Measurements from ENCODE around the gene LY6G6C. TPM values are rescaled to one million over a fixed set of nuclear protein-coding genes. Genes with fewer than 3 reads are reported as not detected.
A peak's percentile ranks its signal among the peaks of the same experiment; 100 is the strongest.

LY6G6C gene
- total RNA-seq = 0.54 TPM

- no peak for DNase-seq (ENCODE audit: low read depth in 2 of 3, low spot score in 2 of 3)
Measured at GRCh38 chr6:31721351-31722020, at the start of gene LY6G6C. TSS of gene LY6G6C (minus strand) at chr6:31721746. CDS start at chr6:31721679, 67 bp downstream.

- no peak for DNase-seq (ENCODE audit: low read depth in 2 of 3, low spot score in 2 of 3)
Measured at GRCh38 chr6:31770860-31771259, 49.3 kb upstream of the LY6G6C start.

- peak; percentile 56 to 90 (median 82) for DNase-seq (ENCODE audit: low read depth in 2 of 3, low spot score in 2 of 3)
Measured at GRCh38 chr6:31769684-31770371, 48.3 kb upstream of the LY6G6C start.

- no peak for DNase-seq (ENCODE audit: low read depth in 2 of 3, low spot score in 2 of 3)
Measured at GRCh38 chr6:31768363-31769257, 47.1 kb upstream of the LY6G6C start.

- no peak for DNase-seq (ENCODE audit: low read depth in 2 of 3, low spot score in 2 of 3)
Measured at GRCh38 chr6:31767096-31767645, 45.6 kb upstream of the LY6G6C start.

- no peak for DNase-seq (ENCODE audit: low read depth in 2 of 3, low spot score in 2 of 3)
Measured at GRCh38 chr6:31765910-31766794, 44.6 kb upstream of the LY6G6C start.

- DNase-seq (ENCODE audit: low read depth in 2 of 3, low spot score in 2 of 3) = no peak
Measured at GRCh38 chr6:31765559-31765909, 44.0 kb upstream of the LY6G6C start.

GRCh38 chr6:31764198-31764597 lies 42.7 kb upstream of the LY6G6C start:
- DNase-seq (ENCODE audit: low read depth in 2 of 3, low spot score in 2 of 3) = no peak

- DNase-seq (ENCODE audit: low read depth in 2 of 3, low spot score in 2 of 3) = no peak
Measured at GRCh38 chr6:31763619-31763940, 42.0 kb upstream of the LY6G6C start.

GRCh38 chr6:31762878-31763618 lies 41.5 kb upstream of the LY6G6C start:
- DNase-seq (ENCODE audit: low read depth in 2 of 3, low spot score in 2 of 3) = no peak

- no peak for DNase-seq (ENCODE audit: low read depth in 2 of 3, low spot score in 2 of 3)
Measured at GRCh38 chr6:31762356-31762755, 40.8 kb upstream of the LY6G6C start, which contains the start of gene SAPCD1. TSS of gene SAPCD1 (plus strand) at chr6:31762656. CDS start at chr6:31763055, 399 bp downstream.

GRCh38 chr6:31761343-31761742 lies 39.8 kb upstream of the LY6G6C start:
- no peak for DNase-seq (ENCODE audit: low read depth in 2 of 3, low spot score in 2 of 3)

- no peak for DNase-seq (ENCODE audit: low read depth in 2 of 3, low spot score in 2 of 3)
Measured at GRCh38 chr6:31760790-31761189, 39.2 kb upstream of the LY6G6C start.

- DNase-seq (ENCODE audit: low read depth in 2 of 3, low spot score in 2 of 3) = no peak
Measured at GRCh38 chr6:31758281-31758680, 36.7 kb upstream of the LY6G6C start.

GRCh38 chr6:31752739-31753319 lies 31.3 kb upstream of the LY6G6C start:
- no peak for DNase-seq (ENCODE audit: low read depth in 2 of 3, low spot score in 2 of 3)

- no peak for DNase-seq (ENCODE audit: low read depth in 2 of 3, low spot score in 2 of 3)
Measured at GRCh38 chr6:31750411-31751022, 29.0 kb upstream of the LY6G6C start.

- no peak for DNase-seq (ENCODE audit: low read depth in 2 of 3, low spot score in 2 of 3)
Measured at GRCh38 chr6:31749301-31750036, 27.9 kb upstream of the LY6G6C start.

- DNase-seq (ENCODE audit: low read depth in 2 of 3, low spot score in 2 of 3) = no peak
Measured at GRCh38 chr6:31744422-31744821, 22.9 kb upstream of the LY6G6C start.

All from hematopoietic multipotent progenitor cell (in vitro differentiated cells).